OCI-M1 (cell line): ENCODE measurements around the gene DCDC2B.
"Not testable (repeated sequence)": the region's sequence is repeated elsewhere in the genome, so short reads cannot be mapped to it uniquely, and the experiment has no call there.

Experiments
- DNase-seq: peaks from one replicate; lab custom pipeline; 2025; lab: John Stamatoyannopoulos, UW

The DCDC2B gene

DNA sequence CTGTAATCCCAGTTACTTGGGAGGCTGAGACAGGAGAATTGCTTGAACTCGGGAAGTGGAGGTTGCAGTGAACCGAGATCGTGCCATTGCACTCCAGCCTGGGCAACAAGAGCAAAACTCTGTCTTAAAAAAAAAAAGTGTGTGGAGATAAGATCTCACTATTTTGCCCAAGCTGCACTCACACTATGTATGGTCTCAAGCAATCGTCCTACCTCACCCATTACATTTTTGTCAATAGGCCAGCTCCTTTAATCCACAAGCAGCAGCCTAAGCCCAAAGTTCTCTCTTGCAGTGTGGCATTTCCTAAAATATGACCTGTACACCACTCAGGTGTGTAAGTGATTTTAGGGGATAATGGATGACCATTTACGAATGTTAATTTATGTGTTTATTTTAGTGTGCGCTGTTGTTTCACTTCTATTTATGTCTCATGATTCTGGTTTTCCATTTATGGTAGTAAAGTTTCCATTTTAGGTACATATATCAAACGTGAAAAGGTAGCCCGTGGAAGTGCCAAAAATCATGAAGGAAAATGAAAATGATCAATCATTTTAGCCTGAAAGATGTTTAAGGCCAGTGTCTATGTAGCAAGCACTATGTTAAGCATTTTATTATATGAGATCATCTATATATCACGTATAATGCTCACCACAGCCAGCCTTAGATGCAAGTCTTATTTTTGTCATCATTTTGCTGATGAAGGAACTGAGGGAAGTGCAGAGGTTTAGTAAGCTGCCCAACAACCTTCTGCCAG is 47.8 kb downstream of the DCDC2B start:
- DNase-seq, result no peak

DNA sequence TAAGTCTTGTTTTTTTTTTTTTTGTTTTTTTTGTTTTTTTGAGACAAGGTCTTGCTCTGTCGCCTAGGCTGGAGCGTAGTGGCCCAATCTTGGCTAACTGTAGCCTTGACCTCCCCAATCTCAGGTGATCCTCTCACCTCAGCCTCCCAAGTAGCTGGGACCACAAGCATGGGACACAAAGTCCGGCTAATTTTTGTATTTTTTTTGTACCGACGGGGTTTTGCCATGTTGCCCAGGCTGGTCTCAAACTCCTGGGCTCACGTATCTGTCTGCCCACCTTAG is 48.3 kb downstream of the DCDC2B start:
- no peak for DNase-seq

DNA sequence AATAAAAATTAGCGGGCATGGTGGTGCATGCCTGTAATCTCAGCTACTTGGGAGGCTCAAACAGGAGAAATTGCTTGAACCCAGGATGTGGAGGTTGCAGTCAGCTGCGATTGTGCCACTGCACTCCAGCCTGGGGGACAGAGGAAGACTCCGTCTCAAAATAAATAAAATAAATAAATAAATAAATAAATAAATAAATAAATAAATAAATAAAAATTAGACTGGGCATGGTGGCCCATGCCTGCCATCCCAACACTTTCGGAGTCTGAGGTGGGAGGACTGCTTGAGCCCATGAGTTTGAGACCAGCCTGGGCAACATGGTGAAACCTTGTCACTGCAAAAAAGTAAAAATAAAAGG is 54.3 kb downstream of the DCDC2B start:
- not testable (repeated sequence) for DNase-seq

DNA sequence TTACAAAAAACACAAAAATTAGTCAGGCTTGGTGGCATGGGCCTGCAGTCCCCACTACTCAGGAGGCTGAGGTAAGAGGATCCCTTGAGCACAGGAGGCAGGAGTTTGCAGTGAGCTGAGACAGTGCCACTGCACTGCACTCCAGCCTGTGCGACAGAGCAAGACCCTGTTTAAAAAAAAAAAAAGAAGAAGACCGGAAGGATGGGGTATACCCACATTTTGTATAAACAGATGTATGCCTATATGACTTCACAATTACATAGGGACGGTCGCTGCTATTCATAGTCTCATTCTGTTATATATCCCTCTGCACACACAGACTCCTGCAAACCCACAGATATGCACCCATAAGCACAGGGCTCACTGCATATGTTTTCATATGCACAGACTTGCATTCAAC is 54.9 kb downstream of the DCDC2B start:
- DNase-seq, result no peak
